Duodenal mucosa (tissue), 2 donors: ENCODE measurements around the gene IQCE.
"Not testable (repeated sequence)": the region's sequence is repeated elsewhere in the genome, so short reads cannot be mapped to it uniquely, and the experiment has no call there.

ENCODE experiments used
- H3K27ac ChIP-seq: one replicate; pipeline ENCODE4 v1.7.0; 2013; ENCODE audit warnings: low read depth, low read length
- H3K27me3 ChIP-seq, 2 donors: one replicate each; pipeline ENCODE4 v1.7.0; 2013; ENCODE audit warnings: low read length in 2 of 2, control low read depth in 1 of 2; ENCODE audit not compliant: insufficient read depth in 2 of 2, control insufficient read depth in 1 of 2
- H3K36me3 ChIP-seq, 2 donors: one replicate each; pipeline ENCODE4 v1.7.0; 2013; ENCODE audit warnings: low read length in 2 of 2, control low read depth in 1 of 2; ENCODE audit not compliant: insufficient read depth in 2 of 2, control insufficient read depth in 1 of 2
- H3K4me1 ChIP-seq, 2 donors: one replicate each; pipeline ENCODE4 v1.7.0; 2013; ENCODE audit warnings: low read length in 2 of 2, control low read depth in 1 of 2; ENCODE audit not compliant: insufficient read depth in 2 of 2, control insufficient read depth in 1 of 2
- H3K4me3 ChIP-seq, 2 donors: one replicate each; pipeline ENCODE4 v1.7.0; 2013; ENCODE audit warnings: low read length in 2 of 2, low read depth in 1 of 2
- H3K9ac ChIP-seq, 2 donors: one replicate each; pipeline ENCODE4 v1.7.0; 2013; ENCODE audit warnings: low read length in 2 of 2, low read depth in 1 of 2
- H3K9me3 ChIP-seq, 2 donors: one replicate each; pipeline ENCODE4 v1.7.0; 2013; ENCODE audit warnings: low read length in 2 of 2, control low read depth in 1 of 2; ENCODE audit not compliant: control insufficient read depth in 1 of 2

Gene IQCE

DNA sequence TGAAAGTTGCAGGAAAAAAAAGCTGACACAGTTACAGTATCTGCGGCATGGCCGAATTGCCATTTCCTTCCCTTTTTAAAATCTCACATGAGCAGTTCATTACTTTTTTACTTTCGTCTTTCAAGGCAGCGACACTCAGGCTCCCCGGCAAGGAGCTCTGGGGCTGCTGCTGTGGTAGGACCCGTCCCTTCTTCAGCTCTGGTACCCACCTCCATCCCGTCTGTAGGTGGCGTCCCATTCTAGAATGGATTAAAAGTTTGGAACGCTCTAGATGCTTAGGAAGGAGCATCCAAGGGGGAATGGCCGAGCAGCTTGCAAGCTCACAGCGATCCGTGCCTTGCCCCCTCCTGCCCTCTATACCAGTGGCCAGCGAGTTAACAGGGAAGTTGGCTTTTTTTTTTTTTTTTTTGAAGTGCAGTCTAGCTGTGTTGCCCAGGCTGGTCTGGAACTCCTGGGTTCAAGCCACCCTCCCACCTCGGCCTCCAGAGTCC is 50.2 kb downstream of the IQCE start:
- Histone ChIP-seq H3K9ac (no peak overlapping the region), H3K27me3 (no peaks in the 10 kb centered on the region), H3K4me3 (no peak overlapping the region), H3K9me3 (no peaks in the 10 kb centered on the region), H3K27ac (no peak overlapping the region), H3K36me3 (peaks cover 6 to 21% of the 10 kb centered on the region in 2 donors), H3K4me1 (peaks cover 11 to 17% of the 10 kb centered on the region in 2 donors)

DNA sequence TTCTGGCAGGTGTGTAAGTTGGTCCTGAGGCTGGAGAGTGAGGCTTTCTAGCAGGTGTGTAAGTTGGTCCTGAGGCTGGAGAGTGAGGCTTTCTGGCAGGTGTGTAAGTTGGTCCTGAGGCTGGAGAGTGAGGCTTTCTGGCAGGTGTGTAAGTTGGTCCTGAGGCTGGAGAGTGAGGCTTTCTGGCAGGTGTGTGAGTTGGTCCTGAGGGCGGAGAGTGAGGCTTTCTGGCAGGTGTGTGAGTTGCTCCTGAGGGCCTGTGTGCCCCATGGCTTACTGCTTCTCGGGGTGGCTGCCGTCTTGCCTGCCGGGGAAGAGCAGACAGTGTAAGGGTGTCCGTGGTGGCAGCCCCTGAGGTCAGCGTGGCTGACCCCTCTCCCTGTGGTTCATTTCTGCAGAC is 50.9 kb downstream of the IQCE start:
- not testable (repeated sequence) for H3K9me3 ChIP-seq, H3K27me3 ChIP-seq, H3K4me3 ChIP-seq, H3K27ac ChIP-seq, H3K9ac ChIP-seq
- peaks cover 4 to 20% of the 10 kb centered on the region in 2 donors for H3K36me3 ChIP-seq
- H3K4me1 ChIP-seq = peaks cover 11 to 17% of the 10 kb centered on the region in 2 donors

DNA sequence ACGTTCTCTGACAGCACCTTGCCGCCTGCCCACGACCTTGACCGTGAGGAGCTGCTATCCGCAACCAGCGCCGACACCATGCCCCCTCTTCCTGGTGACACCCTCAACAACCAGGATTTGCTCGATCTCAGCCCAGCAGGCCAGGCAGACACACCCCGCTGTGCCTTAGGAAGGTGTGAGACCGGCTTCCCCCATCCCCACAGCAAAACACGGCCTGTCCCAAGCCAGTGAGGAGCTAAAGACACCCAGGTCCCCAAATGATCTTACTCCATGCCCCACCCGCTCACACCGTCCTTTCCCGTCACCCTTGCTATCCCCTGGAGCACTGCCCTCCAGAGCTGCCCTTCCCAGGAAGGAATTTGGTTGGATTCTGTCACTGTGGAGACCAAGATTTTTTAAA is 51.7 kb downstream of the IQCE start:
- Histone ChIP-seq H3K9ac (no peak overlapping the region), H3K4me1 (peaks cover 11 to 17% of the 10 kb centered on the region in 2 donors), H3K4me3 (no peak overlapping the region), H3K36me3 (peaks cover 0 to 16% of the 10 kb centered on the region in 2 donors), H3K9me3 (no peaks in the 10 kb centered on the region), H3K27ac (no peak overlapping the region), H3K27me3 (no peaks in the 10 kb centered on the region)

DNA sequence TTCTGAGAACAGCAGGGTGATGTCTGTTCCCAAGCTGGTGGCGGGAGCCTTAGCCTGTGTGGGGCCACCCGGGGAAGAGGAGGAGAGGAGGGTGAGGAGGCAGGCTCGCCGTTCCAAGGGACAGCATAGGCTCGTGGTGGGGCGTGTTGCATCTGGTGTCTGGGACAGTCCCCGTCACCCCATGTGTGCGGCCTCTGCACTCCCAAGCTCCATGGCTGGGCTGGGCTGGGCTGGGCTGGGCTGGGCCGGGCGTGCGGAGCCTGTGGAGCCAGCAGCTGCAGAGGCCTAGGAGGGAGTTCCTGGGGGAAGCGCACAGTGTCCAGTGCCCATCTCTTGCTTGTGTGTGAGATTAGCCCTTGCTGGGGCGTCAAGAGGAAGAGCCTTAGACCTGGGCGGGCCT is 52.1 kb downstream of the IQCE start:
- Histone ChIP-seq H3K4me1 (peaks cover 11 to 17% of the 10 kb centered on the region in 2 donors), H3K36me3 (peaks cover 0 to 13% of the 10 kb centered on the region in 2 donors), H3K9ac (no peak overlapping the region), H3K27me3 (no peaks in the 10 kb centered on the region), H3K27ac (no peak overlapping the region), H3K4me3 (no peak overlapping the region), H3K9me3 (no peaks in the 10 kb centered on the region)

DNA sequence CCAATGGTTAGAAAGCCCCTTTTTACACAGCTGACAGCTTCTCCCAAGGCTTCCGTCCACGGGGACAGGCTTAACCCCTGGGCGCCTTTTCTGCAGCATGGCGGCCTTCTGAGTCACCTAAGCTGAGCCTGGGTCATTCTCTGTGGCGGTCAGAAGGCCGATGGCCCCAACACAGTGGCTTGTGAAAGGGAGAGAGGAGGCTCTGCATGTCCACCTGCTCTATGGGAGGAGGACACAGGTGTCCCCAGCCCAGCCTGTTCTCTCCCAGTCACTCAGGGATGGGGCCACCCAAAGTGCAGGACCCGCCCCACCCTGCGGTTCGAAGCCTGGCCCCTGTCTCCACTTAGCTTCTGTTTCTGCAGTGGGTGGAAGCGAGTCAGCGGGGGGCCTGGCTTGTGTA is 52.6 kb downstream of the IQCE start:
- peaks cover 11 to 17% of the 10 kb centered on the region in 2 donors for H3K4me1 ChIP-seq
- peaks cover 0 to 9% of the 10 kb centered on the region in 2 donors for H3K36me3 ChIP-seq
- H3K27me3 ChIP-seq = no peaks in the 10 kb centered on the region
- H3K9ac ChIP-seq = no peak overlapping the region
- H3K27ac ChIP-seq = no peak overlapping the region
- no peaks in the 10 kb centered on the region for H3K9me3 ChIP-seq
- H3K4me3 ChIP-seq = no peak overlapping the region

DNA sequence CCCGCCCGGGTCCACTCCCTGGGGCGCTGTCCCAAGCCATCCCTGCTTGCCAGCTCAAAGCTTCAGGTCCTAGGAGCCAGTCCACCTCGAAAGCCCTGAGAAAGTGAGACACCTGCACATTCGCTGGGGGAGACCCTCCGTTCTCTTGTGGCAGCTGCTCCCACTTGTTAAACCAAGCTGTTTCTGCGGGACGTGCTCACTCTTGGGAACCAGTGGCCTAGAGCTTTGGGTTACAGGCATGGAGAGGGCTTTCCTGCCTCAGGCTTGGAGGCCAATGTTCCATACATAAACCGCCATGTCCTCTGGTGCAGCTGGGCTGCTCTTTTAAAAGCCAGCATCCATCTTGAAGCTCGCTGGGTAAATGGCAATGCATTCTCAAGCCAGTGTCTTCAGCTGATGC is 53.1 kb downstream of the IQCE start:
- Histone ChIP-seq H3K27me3 (no peaks in the 10 kb centered on the region), H3K9me3 (no peaks in the 10 kb centered on the region), H3K9ac (no peak overlapping the region), H3K4me1 (peaks cover 17 to 18% of the 10 kb centered on the region in 2 donors), H3K4me3 (no peak overlapping the region), H3K27ac (no peak overlapping the region), H3K36me3 (peaks cover 0 to 9% of the 10 kb centered on the region in 2 donors)

DNA sequence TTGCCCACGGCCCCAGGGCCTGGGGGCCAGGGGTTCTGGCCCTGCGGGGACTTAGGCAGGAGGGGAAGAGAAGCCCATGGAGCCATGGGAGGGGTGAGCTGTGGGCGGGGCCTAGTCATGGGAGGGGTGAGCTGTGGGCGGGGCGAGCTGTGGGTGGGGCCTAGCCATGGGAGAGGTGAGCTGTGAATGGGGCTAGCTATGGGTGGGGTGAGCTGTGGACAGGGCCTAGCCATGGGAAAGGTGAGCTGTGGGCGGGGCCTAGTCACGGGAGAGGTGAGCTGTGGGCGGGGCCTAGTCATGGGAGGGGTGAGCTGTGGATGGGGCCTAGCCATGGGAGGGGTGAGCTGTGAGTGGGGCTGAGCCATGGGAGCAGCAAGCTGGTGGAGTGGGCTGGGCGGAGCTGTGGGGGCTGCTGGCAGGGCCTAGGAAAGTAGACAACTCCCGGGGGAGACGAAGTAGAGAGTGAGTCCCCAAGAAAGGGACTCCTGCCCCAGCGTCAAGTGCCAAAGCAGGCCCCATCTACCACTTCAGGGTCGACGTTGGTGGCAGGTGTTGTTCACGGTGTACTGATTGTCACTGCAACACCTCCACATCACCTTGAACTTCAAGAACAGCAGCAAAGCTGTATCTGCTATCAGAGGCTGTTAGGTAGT is 53.8 kb downstream of the IQCE start:
- Histone ChIP-seq H3K4me1 (peaks cover 23 to 24% of the 10 kb centered on the region in 2 donors), H3K9ac (no peak overlapping the region), H3K36me3 (peaks cover 0 to 9% of the 10 kb centered on the region in 2 donors), H3K4me3 (no peak overlapping the region), H3K27ac (no peak overlapping the region), H3K27me3 (no peaks in the 10 kb centered on the region), H3K9me3 (no peaks in the 10 kb centered on the region)

DNA sequence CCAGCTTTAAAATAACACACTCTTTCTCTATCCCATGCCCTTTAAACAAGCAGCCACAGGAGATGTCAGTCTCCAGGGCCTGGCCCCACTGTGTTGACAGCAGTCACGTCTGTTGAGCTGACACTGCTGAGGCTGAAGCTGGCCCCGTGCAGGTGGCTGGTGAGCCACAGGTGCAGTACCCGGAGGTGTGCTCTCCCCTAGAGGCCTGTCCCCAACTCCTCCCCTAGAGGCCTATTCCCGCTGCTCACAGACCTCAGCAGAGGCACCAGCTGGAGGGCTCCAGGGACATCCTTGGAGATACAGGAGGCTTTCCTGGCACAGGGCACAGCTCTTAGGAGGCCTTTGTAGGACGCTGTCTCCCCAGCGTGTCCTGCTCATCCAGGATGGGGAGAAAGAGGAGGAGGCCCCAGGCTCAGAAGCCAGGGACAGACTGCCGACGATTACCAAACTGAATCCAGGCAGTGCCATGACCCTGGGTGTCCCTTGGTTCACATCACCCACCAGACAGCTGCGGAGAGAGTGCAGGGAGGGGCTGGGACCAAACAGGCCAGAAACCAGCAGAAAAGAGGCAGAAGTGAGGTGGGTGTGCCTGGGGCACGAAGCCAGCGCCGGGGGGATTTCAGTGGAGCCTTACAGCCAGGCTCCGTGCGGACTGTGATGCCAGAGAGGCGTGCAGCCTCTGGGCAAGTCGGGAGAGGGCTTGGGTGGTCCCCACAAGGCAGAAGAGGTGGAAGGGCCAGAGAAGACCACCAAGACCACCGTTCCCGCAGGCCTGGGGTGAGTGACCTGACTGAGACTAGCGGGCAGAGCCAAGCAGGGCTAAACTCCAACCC is 54.5 kb downstream of the IQCE start:
- Histone ChIP-seq H3K36me3 (peaks cover 0 to 9% of the 10 kb centered on the region in 2 donors), H3K9me3 (no peaks in the 10 kb centered on the region), H3K27me3 (no peaks in the 10 kb centered on the region), H3K27ac (no peak overlapping the region), H3K4me1 (peaks cover 26 to 29% of the 10 kb centered on the region in 2 donors), H3K4me3 (no peak overlapping the region), H3K9ac (no peak overlapping the region)

DNA sequence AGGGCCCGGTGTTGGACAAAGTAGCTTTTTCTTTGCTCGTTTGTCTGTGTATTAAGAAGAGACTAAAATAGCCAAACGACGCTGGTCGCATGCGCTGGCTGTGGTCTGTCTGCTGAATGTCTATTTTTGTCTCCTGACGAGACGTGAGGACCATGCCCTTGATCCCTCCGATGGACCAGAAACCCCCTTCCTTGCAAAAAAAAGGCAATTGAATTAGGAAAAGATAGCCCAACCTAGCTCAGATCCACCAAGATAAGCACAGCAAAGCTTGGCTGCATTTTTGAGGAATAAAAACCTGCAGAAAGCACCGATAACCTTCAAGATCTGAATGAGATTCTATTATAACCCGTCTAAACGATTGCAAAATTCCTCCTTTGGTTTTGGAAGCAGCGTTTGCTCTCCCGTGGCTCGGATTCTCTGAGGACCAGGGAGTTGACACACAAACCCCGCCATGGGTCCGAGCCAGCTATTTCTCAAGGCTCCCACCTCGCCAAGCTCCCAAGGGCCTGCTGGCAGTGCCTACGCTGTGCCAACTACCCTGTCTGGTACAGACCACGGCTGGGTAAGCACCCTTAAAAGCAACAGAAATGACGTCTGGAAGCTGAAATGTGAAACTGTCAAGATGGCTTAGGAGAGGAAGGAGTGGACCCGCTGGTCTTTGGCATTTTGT is 55.3 kb downstream of the IQCE start:
- no peaks in the 10 kb centered on the region for H3K27me3 ChIP-seq
- peaks cover 0 to 9% of the 10 kb centered on the region in 2 donors for H3K36me3 ChIP-seq
- no peak overlapping the region for H3K4me3 ChIP-seq
- no peak overlapping the region for H3K9ac ChIP-seq
- H3K4me1 ChIP-seq = peaks cover 29 to 31% of the 10 kb centered on the region in 2 donors
- no peaks in the 10 kb centered on the region for H3K9me3 ChIP-seq
- H3K27ac ChIP-seq = no peak overlapping the region
